Mucosa of descending colon (tissue), 3 donors: ENCODE results near the gene ENTPD7. TPM values are rescaled to one million over a fixed set of nuclear protein-coding genes. Genes with fewer than 3 reads are reported as not detected.

Source experiments
- ATAC-seq: fragments of 200-7000 bp; cut with Tn5 transposase; one replicate; pipeline ENCODE4 v1.9.1; 2020; ENCODE audit warnings: mild to moderate bottlenecking, moderate library complexity
- DNase-seq, 3 donors: peaks; one replicate each; pipeline ENCODE4 v3.0.0-alpha.2; 2020
- H3K36me3 ChIP-seq: fragments of 200-600 bp; one replicate; pipeline ENCODE4 v1.8.0; 2021; ENCODE audit warnings: low read depth, mild to moderate bottlenecking
- H3K4me1 ChIP-seq: fragments of 200-600 bp; one replicate; pipeline ENCODE4 v1.8.0; 2021; ENCODE audit warnings: low read depth, mild to moderate bottlenecking
- H3K4me3 ChIP-seq: fragments of 200-600 bp; one replicate; pipeline ENCODE4 v1.8.0; 2021; ENCODE audit warnings: mild to moderate bottlenecking
- H3K9me3 ChIP-seq: fragments of 200-600 bp; one replicate; pipeline ENCODE4 v1.8.0; 2021; ENCODE audit warnings: mild to moderate bottlenecking
- intact Hi-C, 2 donors: fragments of 100-400 bp; cut with DNase I in 1 of 2; cut with micrococcal nuclease in 1 of 2; formaldehyde crosslinking; loops; one replicate each; pipeline versions ENCODE4 v1.11.0 to v1.11.1; 2022; cut with DNase I, micrococcal nuclease
- total RNA-seq, 3 donors: library from RNA; stranded (reverse); fragmentation: NEBNext Ultra II Directional in 2 of 3; extraction: Animal tissue kit (Norgen Biotek cat#: 25700) in 2 of 3; gene quantifications; one replicate each; pipeline versions ENCODE4 v1.2.1 to v1.2.4, GENCODE V29; 2021 to 2023
- TF ChIP-seq, protein P1 (sequence below): fragments of 200-600 bp; IDR thresholded peaks from one replicate; pipeline ENCODE4 v1.8.0; 2022; ENCODE audit warnings: antibody characterized with exemption, mild to moderate bottlenecking
- donor health status: DM: no; HTN: no; CAD: no; lungs with moderate emphysema.
- donor health status: DM: no; HTN: no; CAD: no.
- donor health status: DM: no; HTN: yes; CAD: no.

Gene ENTPD7
- total RNA-seq, 3 donors from 2014 or later: 10.2 to 20.5 (median 14.3) TPM

GRCh38 chr10:99660662-99661376 is 1.5 kb downstream of the ENTPD7 start:
- TF ChIP-seq, protein P1, sequence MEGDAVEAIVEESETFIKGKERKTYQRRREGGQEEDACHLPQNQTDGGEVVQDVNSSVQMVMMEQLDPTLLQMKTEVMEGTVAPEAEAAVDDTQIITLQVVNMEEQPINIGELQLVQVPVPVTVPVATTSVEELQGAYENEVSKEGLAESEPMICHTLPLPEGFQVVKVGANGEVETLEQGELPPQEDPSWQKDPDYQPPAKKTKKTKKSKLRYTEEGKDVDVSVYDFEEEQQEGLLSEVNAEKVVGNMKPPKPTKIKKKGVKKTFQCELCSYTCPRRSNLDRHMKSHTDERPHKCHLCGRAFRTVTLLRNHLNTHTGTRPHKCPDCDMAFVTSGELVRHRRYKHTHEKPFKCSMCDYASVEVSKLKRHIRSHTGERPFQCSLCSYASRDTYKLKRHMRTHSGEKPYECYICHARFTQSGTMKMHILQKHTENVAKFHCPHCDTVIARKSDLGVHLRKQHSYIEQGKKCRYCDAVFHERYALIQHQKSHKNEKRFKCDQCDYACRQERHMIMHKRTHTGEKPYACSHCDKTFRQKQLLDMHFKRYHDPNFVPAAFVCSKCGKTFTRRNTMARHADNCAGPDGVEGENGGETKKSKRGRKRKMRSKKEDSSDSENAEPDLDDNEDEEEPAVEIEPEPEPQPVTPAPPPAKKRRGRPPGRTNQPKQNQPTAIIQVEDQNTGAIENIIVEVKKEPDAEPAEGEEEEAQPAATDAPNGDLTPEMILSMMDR: no peak
- no peak for DNase-seq
- Histone ChIP-seq H3K4me3 (no peak overlapping the region), H3K9me3 (no peaks in the 10 kb centered on the region), H3K4me1 (peaks cover 6% of the 10 kb centered on the region), H3K36me3 (no peaks in the 10 kb centered on the region)
- intact Hi-C loops: no loop called here
- no peak for ATAC-seq

- no peak for DNase-seq
- H3K4me1 ChIP-seq: peaks cover 6% of the 10 kb centered on the region
- no peak for ATAC-seq
Measured at GRCh38 chr10:99661377-99661763, 2.1 kb downstream of the ENTPD7 start.

GRCh38 chr10:99665304-99665703 is 6.0 kb downstream of the ENTPD7 start:
- ATAC-seq (no peak), DNase-seq (no peak)
- H3K4me3 ChIP-seq: no peak overlapping the region
- H3K9me3 ChIP-seq: no peaks in the 10 kb centered on the region
- H3K36me3 ChIP-seq: no peaks in the 10 kb centered on the region
- intact Hi-C loops: no loop called here
- TF ChIP-seq, protein P1: no peak
- no peaks in the 10 kb centered on the region for H3K4me1 ChIP-seq

More at GRCh38 chr10:99661377-99661763, 2.1 kb downstream of the ENTPD7 start:
- Histone ChIP-seq H3K4me3 (no peak overlapping the region), H3K36me3 (no peaks in the 10 kb centered on the region), H3K9me3 (no peaks in the 10 kb centered on the region)
- intact Hi-C loops: no loop called here
- TF ChIP-seq, protein P1: no peak

GRCh38 chr10:99667108-99667751 is 7.9 kb downstream of the ENTPD7 start:
- intact Hi-C loops: no loop called here

DNA sequence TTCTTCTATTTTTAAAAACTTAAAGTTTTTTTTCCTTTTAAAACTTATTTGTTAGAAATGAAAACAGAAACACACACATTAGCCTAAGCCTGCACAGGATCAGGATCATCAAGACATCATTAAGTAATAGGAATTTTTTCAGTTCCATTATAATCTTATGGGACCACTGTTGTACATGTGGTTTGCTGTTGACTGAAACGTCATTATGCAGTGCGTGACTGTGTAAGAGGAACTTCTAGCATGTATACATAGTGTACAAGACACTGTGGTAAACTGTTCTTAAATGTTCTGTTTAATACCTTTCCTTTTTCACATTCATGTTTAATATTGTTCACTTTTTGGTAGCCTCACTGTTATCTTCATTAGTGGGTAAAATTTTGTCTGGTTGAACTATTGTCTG is 12.1 kb downstream of the ENTPD7 start:
- H3K4me1 ChIP-seq: no peaks in the 10 kb centered on the region
- ATAC-seq (no peak), DNase-seq (no peak)
- TF ChIP-seq, protein P1: no peak
- H3K9me3 ChIP-seq: no peaks in the 10 kb centered on the region
- H3K4me3 ChIP-seq: no peak overlapping the region
- no peaks in the 10 kb centered on the region for H3K36me3 ChIP-seq
- intact Hi-C loops: no loop called here

More at GRCh38 chr10:99667108-99667751, 7.9 kb downstream of the ENTPD7 start:
- H3K4me3 ChIP-seq: no peak overlapping the region
- H3K4me1 ChIP-seq: no peaks in the 10 kb centered on the region
- H3K9me3 ChIP-seq: no peaks in the 10 kb centered on the region
- DNase-seq (no peak), ATAC-seq (peak; percentile 68)
- H3K36me3 ChIP-seq: no peaks in the 10 kb centered on the region
- TF ChIP-seq, protein P1: no peak
